GM12865 (cell line): ENCODE results near the gene ERFE.

Source experiments
- DNase-seq: peaks from one replicate; pipeline ENCODE4 v3.0.0; 2010; ENCODE audit warnings: low read depth
- H3K4me3 ChIP-seq: 2 replicates; pipeline ENCODE4 v1.5.1; 2011; ENCODE audit warnings: mild to moderate bottlenecking, low read depth, low read length, control low read depth
- CTCF ChIP-seq: IDR thresholded peaks from 2 replicates; pipeline ENCODE4 v1.5.1; 2011; ENCODE audit warnings: low read length, control low read depth, low read depth, inconsistent platforms; ENCODE audit not compliant: insufficient read depth; ENCODE audit errors: missing control alignments

ERFE gene

DNA sequence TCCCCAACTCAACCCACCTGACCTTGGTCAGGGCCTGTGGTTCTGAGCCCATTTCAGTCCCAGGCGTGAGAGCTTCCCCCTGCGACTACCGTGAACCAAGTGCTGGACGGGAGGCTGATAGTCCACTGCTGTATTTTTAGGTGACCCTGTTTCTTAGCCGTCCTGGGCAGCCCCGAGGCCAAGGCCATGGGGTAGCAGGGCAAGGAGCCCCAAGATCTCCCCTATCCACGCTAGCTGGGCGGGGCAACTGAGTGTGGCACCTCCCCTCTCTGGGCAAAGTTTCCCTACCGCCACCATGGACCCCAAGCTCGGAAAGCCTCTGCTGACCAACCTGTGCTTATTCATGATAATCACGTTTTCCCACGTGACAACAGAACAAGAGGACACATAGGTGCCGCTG lies 20.9 kb upstream of the ERFE start:
- H3K4me3 ChIP-seq = no peak overlapping the region
- TF ChIP-seq CTCF = no peak
- no peak for DNase-seq

GRCh38 chr2:238138331-238139195 lies 20.2 kb upstream of the ERFE start, which contains the start of gene KLHL30:
Gene KLHL30, plus strand, starts transcription at chr2:238138668. Its CDS starts 2,087 bp downstream, at chr2:238140755.
- no peak for DNase-seq
- H3K4me3 ChIP-seq = no peak within 1 kb of the TSS
- no peak for TF ChIP-seq CTCF

DNA sequence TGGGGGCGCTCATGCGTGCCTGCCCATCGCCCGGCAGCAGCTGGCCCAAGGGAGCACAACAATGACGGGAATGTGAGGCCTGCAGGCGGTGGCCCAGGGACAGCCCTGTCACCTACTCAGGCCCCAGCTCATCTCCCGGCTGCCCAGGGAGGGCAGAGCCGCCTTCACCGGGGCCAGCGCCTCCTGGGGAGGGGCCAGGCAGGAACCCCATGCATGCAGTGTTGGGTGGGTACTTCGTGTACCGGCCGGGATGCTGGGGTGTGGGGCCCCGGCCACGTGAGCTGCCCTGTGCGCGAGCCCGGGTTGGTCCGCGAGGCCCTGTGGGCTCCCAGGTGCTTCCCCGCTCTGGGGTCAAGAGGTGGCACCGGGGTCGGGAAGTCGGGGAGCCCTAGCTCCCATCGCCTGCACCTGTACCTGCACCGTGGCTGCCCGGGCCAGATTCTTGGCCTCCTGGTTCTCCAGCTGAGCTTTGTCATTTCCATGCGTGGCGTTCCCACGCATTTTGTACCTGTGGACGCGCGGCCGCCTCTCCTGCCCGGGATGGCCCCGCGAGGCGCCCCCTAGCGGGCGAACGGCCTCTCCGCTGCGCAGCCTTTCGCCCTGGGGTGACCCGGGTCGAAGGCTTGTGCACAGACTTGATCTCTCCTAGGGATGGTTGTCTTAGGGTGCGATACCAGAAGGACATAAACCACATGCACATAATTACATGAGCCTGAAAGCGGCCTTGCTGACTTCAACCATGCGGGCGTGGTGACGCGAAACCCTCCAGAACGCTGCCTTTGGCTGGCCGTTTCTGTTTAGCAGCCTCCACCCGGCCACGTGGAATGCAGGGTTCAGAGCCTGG lies 19.4 kb upstream of the ERFE start:
- DNase-seq = peak; percentile 46
- no peak overlapping the region for H3K4me3 ChIP-seq
- peak; percentile 77 for TF ChIP-seq CTCF

- H3K4me3 ChIP-seq = no peak overlapping the region
- TF ChIP-seq CTCF = no peak
- DNase-seq = no peak
These were observed 18.7 kb upstream of the ERFE start for GRCh38 chr2:238140040-238140439.

DNA sequence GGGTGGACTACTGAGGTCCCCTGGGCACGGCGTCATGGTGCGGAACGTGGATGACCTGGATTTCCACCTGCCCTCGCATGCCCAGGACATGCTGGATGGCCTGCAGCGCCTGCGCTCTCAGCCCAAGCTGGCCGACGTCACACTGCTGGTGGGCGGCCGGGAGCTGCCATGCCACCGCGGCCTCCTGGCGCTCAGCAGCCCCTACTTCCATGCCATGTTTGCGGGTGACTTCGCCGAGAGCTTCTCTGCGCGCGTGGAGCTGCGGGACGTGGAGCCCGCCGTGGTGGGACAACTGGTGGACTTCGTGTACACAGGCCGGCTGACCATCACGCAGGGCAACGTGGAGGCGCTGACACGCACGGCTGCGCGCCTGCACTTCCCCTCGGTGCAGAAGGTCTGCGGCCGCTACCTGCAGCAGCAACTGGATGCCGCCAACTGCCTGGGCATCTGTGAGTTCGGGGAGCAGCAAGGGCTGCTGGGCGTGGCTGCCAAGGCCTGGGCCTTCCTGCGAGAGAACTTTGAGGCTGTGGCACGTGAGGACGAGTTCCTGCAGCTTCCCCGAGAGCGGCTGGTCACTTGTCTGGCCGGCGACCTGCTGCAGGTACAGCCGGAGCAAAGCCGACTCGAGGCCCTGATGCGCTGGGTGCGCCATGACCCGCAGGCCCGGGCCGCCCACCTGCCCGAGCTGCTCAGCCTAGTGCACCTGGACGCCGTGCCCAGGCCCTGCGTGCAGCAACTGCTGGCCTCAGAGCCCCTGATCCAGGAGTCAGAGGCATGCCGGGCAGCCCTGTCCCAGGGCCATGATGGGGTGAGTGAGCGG lies 17.8 kb upstream of the ERFE start:
- H3K4me3 ChIP-seq = no peak overlapping the region
- no peak for TF ChIP-seq CTCF
- DNase-seq = no peak

- DNase-seq = no peak
- no peak overlapping the region for H3K4me3 ChIP-seq
- TF ChIP-seq CTCF = no peak
These were observed 17.0 kb upstream of the ERFE start for GRCh38 chr2:238141541-238142318.
